ENCODE measurements around the gene MATK.

The MATK gene

GRCh38 chr19:3752492-3752891 lies 33.7 kb downstream of the MATK start:
- H3K9ac ChIP-seq (ENCODE audit: low read length): no peak overlapping the region
- H3K9me3 ChIP-seq (ENCODE audit: control insufficient read depth, low read depth, low read length): no peaks in the 10 kb centered on the region
- H3K27ac ChIP-seq (ENCODE audit: low read length): no peak overlapping the region
- no peaks in the 10 kb centered on the region for H3K27me3 ChIP-seq (ENCODE audit: control insufficient read depth, insufficient read depth, low read length)
- H3K4me1 ChIP-seq (ENCODE audit: control insufficient read depth, low read depth, low read length): no peaks in the 10 kb centered on the region
- H3K36me3 ChIP-seq (ENCODE audit: control insufficient read depth, low read depth, low read length): no peaks in the 10 kb centered on the region
- no peak overlapping the region for H3K4me3 ChIP-seq (ENCODE audit: low read length)

GRCh38 chr19:3751236-3751635 lies 34.9 kb downstream of the MATK start:
- H3K4me3 ChIP-seq (ENCODE audit: low read length): no peak overlapping the region
- no peak overlapping the region for H3K9ac ChIP-seq (ENCODE audit: low read length)
- H3K36me3 ChIP-seq (ENCODE audit: control insufficient read depth, low read depth, low read length): no peaks in the 10 kb centered on the region
- H3K9me3 ChIP-seq (ENCODE audit: control insufficient read depth, low read depth, low read length): no peaks in the 10 kb centered on the region
- H3K27me3 ChIP-seq (ENCODE audit: control insufficient read depth, insufficient read depth, low read length): no peaks in the 10 kb centered on the region
- H3K4me1 ChIP-seq (ENCODE audit: control insufficient read depth, low read depth, low read length): no peaks in the 10 kb centered on the region
- no peak overlapping the region for H3K27ac ChIP-seq (ENCODE audit: low read length)

- H3K36me3 ChIP-seq (ENCODE audit: control insufficient read depth, low read depth, low read length): no peaks in the 10 kb centered on the region
- no peak overlapping the region for H3K27ac ChIP-seq (ENCODE audit: low read length)
- H3K27me3 ChIP-seq (ENCODE audit: control insufficient read depth, insufficient read depth, low read length): no peaks in the 10 kb centered on the region
- H3K4me3 ChIP-seq (ENCODE audit: low read length): no peak overlapping the region
- H3K4me1 ChIP-seq (ENCODE audit: control insufficient read depth, low read depth, low read length): no peaks in the 10 kb centered on the region
- no peaks in the 10 kb centered on the region for H3K9me3 ChIP-seq (ENCODE audit: control insufficient read depth, low read depth, low read length)
- no peak overlapping the region for H3K9ac ChIP-seq (ENCODE audit: low read length)
These were observed 36.0 kb downstream of the MATK start for GRCh38 chr19:3750211-3750610.

GRCh38 chr19:3748965-3749364 lies 37.2 kb downstream of the MATK start:
- no peaks in the 10 kb centered on the region for H3K36me3 ChIP-seq (ENCODE audit: control insufficient read depth, low read depth, low read length)
- H3K4me3 ChIP-seq (ENCODE audit: low read length): no peak overlapping the region
- H3K9ac ChIP-seq (ENCODE audit: low read length): no peak overlapping the region
- no peaks in the 10 kb centered on the region for H3K9me3 ChIP-seq (ENCODE audit: control insufficient read depth, low read depth, low read length)
- H3K27me3 ChIP-seq (ENCODE audit: control insufficient read depth, insufficient read depth, low read length): no peaks in the 10 kb centered on the region
- H3K4me1 ChIP-seq (ENCODE audit: control insufficient read depth, low read depth, low read length): no peaks in the 10 kb centered on the region
- H3K27ac ChIP-seq (ENCODE audit: low read length): no peak overlapping the region

- H3K36me3 ChIP-seq (ENCODE audit: control insufficient read depth, low read depth, low read length): no peaks in the 10 kb centered on the region
These were observed 39.7 kb downstream of the MATK start for GRCh38 chr19:3746371-3747056.

GRCh38 chr19:3745363-3746045 lies 40.7 kb downstream of the MATK start:
- Histone ChIP-seq H3K4me1 (ENCODE audit: control insufficient read depth, low read depth, low read length) (no peaks in the 10 kb centered on the region), H3K9me3 (ENCODE audit: control insufficient read depth, low read depth, low read length) (no peaks in the 10 kb centered on the region), H3K36me3 (ENCODE audit: control insufficient read depth, low read depth, low read length) (no peaks in the 10 kb centered on the region), H3K9ac (ENCODE audit: low read length) (no peak overlapping the region), H3K27me3 (ENCODE audit: control insufficient read depth, insufficient read depth, low read length) (no peaks in the 10 kb centered on the region), H3K27ac (ENCODE audit: low read length) (no peak overlapping the region), H3K4me3 (ENCODE audit: low read length) (no peak overlapping the region)

More at GRCh38 chr19:3746371-3747056, 39.7 kb downstream of the MATK start:
- no peaks in the 10 kb centered on the region for H3K9me3 ChIP-seq (ENCODE audit: control insufficient read depth, low read depth, low read length)
- no peak overlapping the region for H3K9ac ChIP-seq (ENCODE audit: low read length)
- H3K4me3 ChIP-seq (ENCODE audit: low read length): no peak overlapping the region
- H3K27ac ChIP-seq (ENCODE audit: low read length): no peak overlapping the region
- no peaks in the 10 kb centered on the region for H3K4me1 ChIP-seq (ENCODE audit: control insufficient read depth, low read depth, low read length)
- no peaks in the 10 kb centered on the region for H3K27me3 ChIP-seq (ENCODE audit: control insufficient read depth, insufficient read depth, low read length)

GRCh38 chr19:3743486-3743885 lies 42.7 kb downstream of the MATK start:
- Histone ChIP-seq H3K27ac (ENCODE audit: low read length) (no peak overlapping the region), H3K9ac (ENCODE audit: low read length) (no peak overlapping the region), H3K36me3 (ENCODE audit: control insufficient read depth, low read depth, low read length) (no peaks in the 10 kb centered on the region), H3K27me3 (ENCODE audit: control insufficient read depth, insufficient read depth, low read length) (no peaks in the 10 kb centered on the region), H3K4me1 (ENCODE audit: control insufficient read depth, low read depth, low read length) (no peaks in the 10 kb centered on the region), H3K9me3 (ENCODE audit: control insufficient read depth, low read depth, low read length) (no peaks in the 10 kb centered on the region), H3K4me3 (ENCODE audit: low read length) (no peak overlapping the region)

GRCh38 chr19:3740431-3740830 lies 45.8 kb downstream of the MATK start:
- Histone ChIP-seq H3K9me3 (ENCODE audit: control insufficient read depth, low read depth, low read length) (no peaks in the 10 kb centered on the region), H3K9ac (ENCODE audit: low read length) (no peak overlapping the region), H3K27me3 (ENCODE audit: control insufficient read depth, insufficient read depth, low read length) (no peaks in the 10 kb centered on the region), H3K4me3 (ENCODE audit: low read length) (no peak overlapping the region), H3K36me3 (ENCODE audit: control insufficient read depth, low read depth, low read length) (no peaks in the 10 kb centered on the region), H3K27ac (ENCODE audit: low read length) (no peak overlapping the region), H3K4me1 (ENCODE audit: control insufficient read depth, low read depth, low read length) (no peaks in the 10 kb centered on the region)

GRCh38 chr19:3738477-3739220 lies 47.5 kb downstream of the MATK start:
- no peaks in the 10 kb centered on the region for H3K9me3 ChIP-seq (ENCODE audit: control insufficient read depth, low read depth, low read length)
- H3K9ac ChIP-seq (ENCODE audit: low read length): no peak overlapping the region
- H3K36me3 ChIP-seq (ENCODE audit: control insufficient read depth, low read depth, low read length): no peaks in the 10 kb centered on the region
- no peak overlapping the region for H3K27ac ChIP-seq (ENCODE audit: low read length)
- no peaks in the 10 kb centered on the region for H3K4me1 ChIP-seq (ENCODE audit: control insufficient read depth, low read depth, low read length)
- no peaks in the 10 kb centered on the region for H3K27me3 ChIP-seq (ENCODE audit: control insufficient read depth, insufficient read depth, low read length)
- H3K4me3 ChIP-seq (ENCODE audit: low read length): no peak overlapping the region

- Histone ChIP-seq H3K4me3 (ENCODE audit: low read length) (no peak overlapping the region), H3K9ac (ENCODE audit: low read length) (no peak overlapping the region), H3K36me3 (ENCODE audit: control insufficient read depth, low read depth, low read length) (no peaks in the 10 kb centered on the region), H3K9me3 (ENCODE audit: control insufficient read depth, low read depth, low read length) (no peaks in the 10 kb centered on the region), H3K4me1 (ENCODE audit: control insufficient read depth, low read depth, low read length) (no peaks in the 10 kb centered on the region), H3K27me3 (ENCODE audit: control insufficient read depth, insufficient read depth, low read length) (no peaks in the 10 kb centered on the region), H3K27ac (ENCODE audit: low read length) (no peak overlapping the region)
These were observed 48.5 kb downstream of the MATK start for GRCh38 chr19:3737487-3738205.

- Histone ChIP-seq H3K36me3 (ENCODE audit: control insufficient read depth, low read depth, low read length) (no peaks in the 10 kb centered on the region), H3K4me1 (ENCODE audit: control insufficient read depth, low read depth, low read length) (no peaks in the 10 kb centered on the region), H3K9ac (ENCODE audit: low read length) (no peak overlapping the region), H3K27ac (ENCODE audit: low read length) (no peak overlapping the region), H3K9me3 (ENCODE audit: control insufficient read depth, low read depth, low read length) (no peaks in the 10 kb centered on the region), H3K27me3 (ENCODE audit: control insufficient read depth, insufficient read depth, low read length) (no peaks in the 10 kb centered on the region), H3K4me3 (ENCODE audit: low read length) (no peak overlapping the region)
These were observed 50.0 kb downstream of the MATK start for GRCh38 chr19:3736106-3736724.

Data from iPS-18a (cell line).